SU-DHL-6 (cell line): Measurements from ENCODE around the gene TM9SF1.

ENCODE experiments used
- H2AFZ ChIP-seq: fragments of 200-600 bp; sonication (generic); 2 replicates; pipeline ENCODE4 v1.6.1; 2014; ENCODE audit warnings: low read depth, mild to moderate bottlenecking, moderate library complexity, mixed read lengths, antibody characterized with exemption, low read length; ENCODE audit not compliant: severe bottlenecking
- H3F3A ChIP-seq: fragments of 200-600 bp; shearing (Covaris generic); 2 replicates; pipeline ENCODE4 v1.6.0; 2016; ENCODE audit warnings: antibody characterized with exemption, mild to moderate bottlenecking; ENCODE audit not compliant: insufficient read depth
- H3K27ac ChIP-seq: fragments of 200-600 bp; sonication (generic); 2 replicates; pipeline ENCODE4 v1.5.1; 2016; ENCODE audit warnings: low read depth, mild to moderate bottlenecking, low read length, moderate library complexity, mixed read lengths
- H3K27me3 ChIP-seq: fragments of 200-600 bp; sonication (generic), shearing (Covaris generic); 2 replicates; pipeline ENCODE4 v1.6.0; 2014; ENCODE audit warnings: mild to moderate bottlenecking, low read length
- H3K36me3 ChIP-seq: fragments of 200-600 bp; sonication (generic); 2 replicates; pipeline ENCODE4 v1.6.1; 2014; ENCODE audit warnings: mild to moderate bottlenecking, low read length, mixed read lengths
- H3K4me2 ChIP-seq: fragments of 300-600, 200-600 bp; shearing (Covaris generic), sonication (generic); 2 replicates; pipeline ENCODE4 v1.6.0; 2014; ENCODE audit warnings: low read length, low read depth, mild to moderate bottlenecking; ENCODE audit not compliant: poor library complexity, severe bottlenecking
- H3K4me3 ChIP-seq: fragments of 200-600 bp; sonication (generic); 2 replicates; pipeline ENCODE4 v1.5.1; 2014; ENCODE audit warnings: antibody characterized with exemption, low read length, mild to moderate bottlenecking, mixed read lengths; ENCODE audit not compliant: insufficient read depth, poor library complexity, severe bottlenecking
- H3K79me2 ChIP-seq: fragments of 200-600 bp; sonication (generic); 2 replicates; pipeline ENCODE4 v1.6.1; 2014; ENCODE audit warnings: mild to moderate bottlenecking, low read length, moderate library complexity; ENCODE audit not compliant: insufficient read depth
- H3K9ac ChIP-seq: fragments of 200-600 bp; sonication (generic); 2 replicates; pipeline ENCODE4 v1.7.0; 2014; ENCODE audit warnings: mild to moderate bottlenecking, low read length
- H3K9me2 ChIP-seq: fragments of 200-600 bp; sonication (generic); replicated peaks from 2 replicates; pipeline ENCODE4 v1.6.1; 2014; ENCODE audit warnings: low read length; ENCODE audit not compliant: insufficient read depth
- H3K9me3 ChIP-seq: fragments of 200-600 bp; sonication (generic); 2 replicates; pipeline ENCODE4 v1.6.1; 2014; ENCODE audit warnings: low read length, mixed read lengths; ENCODE audit not compliant: insufficient read depth
- H4K20me1 ChIP-seq: fragments of 200-600 bp; sonication (generic); 2 replicates; pipeline ENCODE4 v1.6.1; 2014; ENCODE audit warnings: low read depth, mild to moderate bottlenecking, antibody characterized with exemption, low read length, moderate library complexity, mixed read lengths
- CTCF ChIP-seq: fragments of 200-600 bp; sonication (generic); IDR thresholded peaks from one replicate; pipeline ENCODE4 v1.5.1; 2017; ENCODE audit warnings: antibody characterized with exemption, mild to moderate bottlenecking, low read length, moderate library complexity; ENCODE audit not compliant: insufficient read depth, poor library complexity, severe bottlenecking
- EZH2phosphoT487 ChIP-seq: fragments of 200-600 bp; sonication (generic), shearing (Covaris generic); conservative IDR thresholded peaks from 2 replicates; pipeline ENCODE4 v1.6.1; 2018; ENCODE audit warnings: mild to moderate bottlenecking, antibody characterized with exemption, low read length, moderate library complexity, mixed read lengths

The TM9SF1 gene

GRCh38 chr14:24237463-24237955, 42.3 kb upstream of the TM9SF1 start:
- Histone ChIP-seq H3K9me2 (no peaks in the 10 kb centered on the region), H4K20me1 (no peaks in the 10 kb centered on the region; the same call in 1 of the 2 replicates)

GRCh38 chr14:24236689-24237462, 41.6 kb upstream of the TM9SF1 start:
- H3K9ac ChIP-seq: no peak overlapping the region
- no peak overlapping the region for H3K4me2 ChIP-seq
- no peaks in the 10 kb centered on the region for H3K27me3 ChIP-seq
- no peaks in the 10 kb centered on the region for H3K9me3 ChIP-seq
- no peaks in the 10 kb centered on the region; the same call in 1 of the 2 replicates for H3K36me3 ChIP-seq
- TF ChIP-seq EZH2phosphoT487: no peak
- no peak for TF ChIP-seq CTCF
- no peak overlapping the region for H3K27ac ChIP-seq
- H3K9me2 ChIP-seq: no peaks in the 10 kb centered on the region
- no peak overlapping the region for H3K4me3 ChIP-seq
- no peaks in the 10 kb centered on the region; the same call in 1 of the 2 replicates for H4K20me1 ChIP-seq
- H3F3A ChIP-seq: peaks cover 13% of the 10 kb centered on the region; the same call in 1 of the 2 replicates
- H3K79me2 ChIP-seq: peaks cover 18% of the 10 kb centered on the region; the same call in 1 of the 2 replicates
- no peak overlapping the region for H2AFZ ChIP-seq

More at GRCh38 chr14:24237463-24237955, 42.3 kb upstream of the TM9SF1 start:
- Histone ChIP-seq H3K27me3 (no peaks in the 10 kb centered on the region), H3K9ac (no peak overlapping the region), H3F3A (peaks cover 13% of the 10 kb centered on the region; the same call in 1 of the 2 replicates), H3K4me3 (no peak overlapping the region), H3K4me2 (no peak overlapping the region), H3K27ac (no peak overlapping the region), H3K79me2 (peaks cover 17% of the 10 kb centered on the region; the same call in 1 of the 2 replicates), H3K36me3 (no peaks in the 10 kb centered on the region; the same call in 1 of the 2 replicates), H3K9me3 (no peaks in the 10 kb centered on the region), H2AFZ (no peak overlapping the region)
- TF ChIP-seq EZH2phosphoT487: no peak
- TF ChIP-seq CTCF: no peak

DNA sequence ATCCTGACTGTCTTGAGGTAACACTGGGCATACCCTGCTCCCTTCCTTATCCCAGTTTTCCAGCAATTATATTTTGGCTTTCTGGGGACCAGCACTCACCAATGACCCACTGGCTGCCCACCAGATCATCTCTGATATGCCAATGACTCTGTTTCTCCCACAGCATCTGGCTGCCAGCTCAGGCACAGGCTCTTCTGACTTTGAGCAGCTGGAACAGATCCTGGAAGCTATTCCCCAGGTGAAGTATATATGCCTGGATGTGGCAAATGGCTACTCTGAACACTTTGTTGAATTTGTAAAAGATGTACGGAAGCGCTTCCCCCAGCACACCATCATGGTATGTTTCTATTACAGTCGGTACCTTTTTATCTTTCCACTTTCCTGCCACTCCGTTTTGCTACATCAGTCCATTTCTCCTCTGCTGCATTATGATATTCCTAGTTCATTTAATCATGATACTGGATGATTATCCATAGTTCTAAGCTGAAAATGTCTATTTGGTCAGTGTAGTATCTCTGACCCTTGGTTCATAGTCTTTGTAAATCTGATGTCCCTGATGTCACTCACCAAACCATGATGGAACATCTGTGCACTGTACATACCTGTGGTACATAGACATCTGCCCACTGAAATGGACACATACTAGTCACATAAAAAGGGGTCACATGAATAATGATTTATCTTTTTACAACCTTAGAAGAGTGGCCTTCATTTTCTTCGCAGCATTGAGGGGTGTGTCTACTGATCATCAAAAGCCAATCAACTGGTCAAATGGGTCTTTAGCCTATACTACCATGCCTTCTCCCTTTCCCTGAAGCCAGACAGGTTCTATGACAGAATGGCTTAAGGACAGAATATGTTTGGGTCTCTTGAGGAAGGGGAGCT, 40.8 kb upstream of the TM9SF1 start:
- H3K9ac ChIP-seq: no peak overlapping the region
- no peak overlapping the region for H3K27ac ChIP-seq
- no peak overlapping the region for H2AFZ ChIP-seq
- H3K79me2 ChIP-seq: peaks cover 21% of the 10 kb centered on the region
- H3K9me3 ChIP-seq: no peaks in the 10 kb centered on the region
- H3K9me2 ChIP-seq: no peaks in the 10 kb centered on the region
- TF ChIP-seq CTCF (no peak), EZH2phosphoT487 (no peak)
- H3K4me2 ChIP-seq: no peak overlapping the region
- no peak overlapping the region for H3K4me3 ChIP-seq
- H3K36me3 ChIP-seq: no peaks in the 10 kb centered on the region; the same call in 1 of the 2 replicates
- peaks cover 13% of the 10 kb centered on the region; the same call in 1 of the 2 replicates for H3F3A ChIP-seq
- H3K27me3 ChIP-seq: no peaks in the 10 kb centered on the region
- H4K20me1 ChIP-seq: no peaks in the 10 kb centered on the region
